ENCODE data around the gene TCF7L2.
"Not testable (repeated sequence)": the region's sequence is repeated elsewhere in the genome, so short reads cannot be mapped to it uniquely, and the experiment has no call there.

The TCF7L2 gene

DNA sequence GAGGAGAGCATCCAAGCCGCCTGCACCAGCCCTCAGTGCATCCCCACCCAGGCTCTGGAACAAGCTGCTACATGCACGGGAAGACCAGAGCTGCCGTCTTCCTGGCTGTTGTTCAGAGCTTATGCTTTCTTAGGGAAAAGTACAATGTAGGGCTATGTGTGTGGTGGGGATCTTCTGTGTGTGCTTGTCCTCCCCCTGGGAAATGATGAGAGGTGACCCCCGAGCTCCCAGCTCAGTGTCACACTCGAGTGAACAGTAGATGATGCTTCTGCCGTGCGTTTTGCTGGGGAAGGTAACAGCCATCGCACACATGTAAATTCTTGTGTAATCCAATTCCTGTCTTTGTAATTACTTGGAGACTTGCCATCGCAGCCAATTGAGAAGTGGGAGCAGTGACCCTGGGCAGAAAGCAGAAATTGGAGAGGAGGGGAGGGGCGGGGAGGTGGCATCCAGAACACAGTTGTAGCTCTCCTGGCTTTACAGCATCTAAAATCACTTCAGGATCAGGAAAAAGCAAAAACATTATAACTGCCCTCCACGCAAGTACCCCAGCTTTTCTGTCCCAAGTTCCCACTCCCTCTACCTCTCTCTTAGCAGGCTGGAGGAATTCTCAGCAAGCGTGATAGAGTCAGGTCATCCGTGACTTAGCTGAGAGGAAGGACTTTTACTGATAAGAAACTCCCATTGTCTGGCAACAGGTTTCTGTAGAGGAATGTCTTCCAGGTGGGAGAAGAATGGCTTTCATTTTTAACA is 149.6 kb downstream of the TCF7L2 start:
- no peak for DNase-seq

- DNase-seq: no peak
These were observed 150.2 kb downstream of the TCF7L2 start for GRCh38 chr10:113100281-113100680.

DNA sequence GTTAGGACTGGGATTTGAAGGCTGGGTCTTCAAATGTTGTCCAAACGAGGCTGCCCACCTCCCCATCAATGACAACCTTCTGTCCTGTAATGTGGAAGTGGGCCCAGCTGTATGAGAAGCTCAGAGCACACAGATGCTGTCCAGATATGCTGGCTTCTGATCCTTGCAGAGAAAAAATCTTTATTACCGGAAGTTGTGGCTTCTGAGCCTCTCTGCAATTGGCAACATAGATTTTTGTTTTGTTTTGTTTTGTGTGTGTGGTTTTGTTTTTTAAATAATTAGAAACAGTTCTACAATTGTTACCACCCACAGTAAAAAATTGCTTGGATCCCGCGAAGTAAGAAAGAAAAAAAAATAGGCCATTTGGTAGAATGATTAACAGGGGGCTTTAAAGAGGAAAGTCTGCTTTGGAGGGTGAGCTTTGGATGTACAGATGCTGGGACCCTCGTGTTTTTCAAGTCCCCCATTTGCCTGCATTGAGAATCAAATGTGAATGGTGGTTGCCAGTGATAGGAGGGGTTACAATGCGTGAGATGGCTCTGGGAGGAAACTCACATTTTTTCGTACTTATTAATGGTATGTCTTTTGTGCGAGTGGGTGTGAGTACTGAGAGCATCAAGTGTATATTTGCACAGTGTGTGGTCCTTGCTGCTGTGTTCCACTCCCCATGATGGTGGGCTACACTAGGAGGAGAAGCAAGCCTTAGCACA is 153.2 kb downstream of the TCF7L2 start:
- DNase-seq: no peak

DNA sequence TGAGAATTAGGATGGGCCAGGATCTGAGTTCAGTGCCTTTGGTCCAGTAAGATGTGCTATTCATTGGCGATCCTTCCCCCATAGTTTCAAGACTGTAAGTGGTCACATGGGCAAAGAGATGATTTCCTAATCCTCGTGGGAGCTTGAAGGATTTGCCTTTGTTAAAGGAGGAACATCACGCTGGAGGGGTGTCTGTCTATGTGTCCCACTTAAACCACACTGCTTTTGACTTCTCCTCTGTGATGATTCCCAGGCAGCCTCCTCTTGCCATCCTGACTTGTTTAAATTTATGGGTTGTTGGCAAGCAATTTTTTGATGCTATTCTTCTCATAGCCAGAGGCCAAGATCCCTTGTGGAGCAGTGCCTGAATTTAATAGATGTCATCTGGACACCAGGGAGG is 154.0 kb downstream of the TCF7L2 start:
- DNase-seq: no peak

- DNase-seq: no peak
These were observed 158.3 kb downstream of the TCF7L2 start for GRCh38 chr10:113108194-113108835.

GRCh38 chr10:113108948-113109347 is 158.9 kb downstream of the TCF7L2 start:
- no peak for DNase-seq

DNA sequence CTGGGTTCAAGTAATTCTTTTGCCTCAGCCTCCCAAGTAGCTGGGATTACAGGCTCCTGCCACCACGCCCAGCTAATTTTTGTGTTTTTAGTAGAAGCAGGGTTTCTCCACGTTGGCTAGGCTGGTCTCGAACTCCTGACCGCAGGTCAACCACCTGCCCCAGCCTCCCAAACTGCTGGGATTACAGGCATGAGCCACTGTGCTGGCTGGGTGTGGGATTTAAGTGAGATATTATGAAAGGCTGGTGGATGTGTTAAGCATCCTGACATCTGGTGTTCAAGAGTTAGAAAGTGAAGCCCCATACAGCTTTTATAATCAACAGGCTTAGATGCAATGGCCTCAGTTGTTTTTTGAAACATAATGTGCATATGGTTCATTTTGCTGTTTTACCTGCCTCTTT is 159.4 kb downstream of the TCF7L2 start:
- not testable (repeated sequence) for DNase-seq

DNA sequence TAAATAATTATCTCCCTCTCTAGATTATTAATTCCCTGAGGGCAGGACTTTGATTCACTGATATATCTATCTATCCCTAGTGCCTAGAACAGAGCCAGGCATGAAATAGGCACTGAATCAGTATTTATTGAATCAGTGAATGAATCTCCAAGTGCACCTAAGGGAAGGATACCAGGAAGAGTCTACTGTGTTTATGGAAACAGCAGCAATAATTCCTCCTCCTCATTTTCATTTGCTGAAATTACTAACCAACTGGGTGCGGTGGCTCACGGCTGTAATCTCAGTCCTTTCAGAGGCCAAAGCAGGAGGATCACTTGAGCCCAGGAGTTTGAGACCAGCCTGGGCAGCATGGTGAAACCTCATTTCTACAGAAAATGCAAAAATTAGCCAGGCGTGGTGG is 161.2 kb downstream of the TCF7L2 start:
- DNase-seq: no peak

DNA sequence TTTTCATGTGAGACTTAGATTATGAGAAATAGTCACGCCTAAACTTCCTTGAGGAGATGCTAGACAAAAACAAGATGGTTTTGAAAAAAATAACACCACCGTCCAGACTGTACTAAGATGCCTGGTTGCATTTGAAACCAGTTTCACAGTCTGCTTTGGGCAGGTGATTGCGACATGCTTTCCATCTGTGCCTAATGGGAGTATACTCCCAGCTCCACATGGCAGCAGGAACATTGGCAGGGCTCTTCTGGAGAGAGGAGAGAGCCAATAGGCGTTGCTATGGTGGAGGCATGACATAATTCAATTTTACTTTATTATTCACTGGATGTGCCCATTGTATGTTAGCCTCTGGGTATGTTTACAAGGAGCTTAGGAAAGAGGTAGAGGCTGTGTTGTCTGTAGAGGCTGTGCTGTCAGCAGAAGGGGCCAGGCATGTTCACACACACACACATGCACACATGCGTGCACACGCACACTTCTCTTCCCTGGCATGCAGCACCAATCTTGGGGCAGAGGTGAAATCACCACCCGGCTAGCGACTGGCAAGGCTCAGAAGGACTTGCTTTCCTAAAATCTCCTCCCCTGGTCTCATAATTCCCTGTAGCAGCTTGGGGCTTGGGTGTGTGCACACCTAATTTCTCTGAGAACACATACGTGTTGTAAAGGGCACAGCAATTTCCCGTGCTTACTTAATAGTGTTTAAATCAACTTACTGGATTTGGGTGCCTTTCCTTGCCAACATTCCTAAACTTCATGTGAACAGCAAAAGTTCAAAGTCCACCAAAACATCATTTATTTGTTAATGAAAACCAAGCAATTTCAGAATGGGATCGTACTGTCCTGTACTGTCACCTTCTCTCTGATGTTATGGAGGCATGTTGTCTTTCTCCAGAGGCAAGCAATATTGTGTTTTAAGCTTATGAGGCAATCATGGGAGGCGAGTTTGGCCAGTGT is 162.1 kb downstream of the TCF7L2 start:
- no peak for DNase-seq

DNA sequence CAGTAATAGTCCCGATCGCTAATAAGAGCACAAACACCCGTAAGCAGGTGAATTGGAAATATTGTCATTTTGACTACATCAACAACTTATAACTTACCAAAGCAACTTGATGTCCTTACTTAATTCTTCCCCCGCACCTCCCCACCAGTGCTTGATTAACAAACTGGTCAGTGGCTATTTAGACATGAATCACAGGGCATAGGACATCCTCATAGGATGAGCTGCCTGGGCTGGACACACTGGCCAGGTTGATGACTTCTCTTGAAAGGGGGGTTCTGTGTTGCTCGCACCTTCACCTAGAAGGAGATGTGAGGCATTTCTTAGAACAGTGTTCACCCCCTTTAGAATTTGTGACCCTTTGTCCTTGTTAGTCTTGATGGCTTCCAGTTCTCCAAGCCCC is 163.2 kb downstream of the TCF7L2 start:
- DNase-seq: no peak

- DNase-seq: no peak
These were observed 163.9 kb downstream of the TCF7L2 start for GRCh38 chr10:113113918-113114317.

DNA sequence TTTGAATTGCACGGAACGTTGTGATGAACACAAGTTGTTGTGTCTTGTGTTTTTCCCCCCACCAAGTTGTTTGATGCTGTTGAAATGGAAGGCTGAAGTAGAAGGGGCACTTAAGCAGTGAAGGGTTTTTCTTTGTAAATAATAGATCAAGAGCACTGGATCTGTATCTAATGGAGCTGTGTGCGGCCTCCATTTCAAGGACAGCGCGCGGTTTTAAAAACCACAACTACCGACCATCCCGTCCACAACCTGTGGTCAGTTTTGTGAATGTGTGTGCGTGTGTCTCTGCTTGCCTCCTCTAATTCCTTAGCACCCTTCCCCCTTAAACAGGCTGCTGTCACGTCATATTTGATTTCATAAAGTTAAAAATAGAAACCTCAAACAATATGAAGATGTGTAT is 165.5 kb downstream of the TCF7L2 start:
- no peak for DNase-seq

- DNase-seq: no peak
These were observed 168.8 kb downstream of the TCF7L2 start for GRCh38 chr10:113118882-113119281.

DNA sequence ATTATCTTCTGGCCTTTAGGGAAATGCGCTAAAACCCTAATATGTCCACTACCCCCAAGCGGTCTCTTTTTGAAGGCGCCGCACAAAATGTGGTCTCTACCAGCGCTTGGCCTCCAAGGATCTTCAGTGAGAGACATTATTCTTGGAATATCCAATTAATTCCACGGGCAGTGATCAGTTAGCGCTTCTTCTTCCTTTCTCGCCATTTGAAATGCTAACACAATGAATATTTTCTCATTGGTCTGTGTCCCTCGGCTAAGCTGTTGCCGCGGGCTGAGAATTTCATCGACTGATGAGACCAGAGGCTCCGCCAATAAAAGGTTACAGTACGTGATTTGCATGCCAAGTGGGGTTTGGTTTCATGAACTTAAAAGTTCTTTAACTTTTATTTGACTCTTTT is 169.8 kb downstream of the TCF7L2 start:
- no peak for DNase-seq

DNA sequence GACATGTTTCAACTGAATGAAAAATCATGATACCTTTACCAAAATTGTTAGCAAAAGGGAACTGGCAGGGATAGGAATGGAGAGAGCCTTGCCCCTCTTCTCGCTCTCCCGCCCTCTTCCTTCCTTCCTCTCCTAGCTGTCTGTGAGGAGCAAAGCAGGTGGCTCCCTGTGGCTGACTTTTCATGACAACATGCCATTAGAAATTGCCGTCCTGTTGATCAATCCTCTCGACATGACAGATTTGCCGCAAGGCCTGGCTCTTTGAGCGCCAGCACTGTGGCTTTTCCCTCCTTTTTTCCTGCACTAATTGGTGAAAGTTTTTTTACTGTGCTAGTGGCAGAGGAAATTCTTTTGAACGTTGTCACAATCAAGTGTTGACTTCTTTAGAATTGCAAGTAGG is 171.1 kb downstream of the TCF7L2 start:
- no peak for DNase-seq

- no peak for DNase-seq
These were observed 172.9 kb downstream of the TCF7L2 start for GRCh38 chr10:113122947-113123346.

- no peak for DNase-seq
These were observed 174.7 kb downstream of the TCF7L2 start for GRCh38 chr10:113124724-113125123.

- no peak for DNase-seq
These were observed 175.6 kb downstream of the TCF7L2 start for GRCh38 chr10:113125612-113126011.

- DNase-seq: peak; percentile 75
These were observed 176.5 kb downstream of the TCF7L2 start for GRCh38 chr10:113126229-113127201.

GRCh38 chr10:113127261-113127900 is 177.3 kb downstream of the TCF7L2 start:
- no peak for DNase-seq

GRCh38 chr10:113127901-113128283 is 177.8 kb downstream of the TCF7L2 start:
- no peak for DNase-seq
